Mucosa of descending colon (tissue), 3 donors: ENCODE measurements around the gene SYNGR4. TPM values are rescaled to one million over a fixed set of nuclear protein-coding genes. Genes with fewer than 3 reads are reported as not detected.

Experiments
- ATAC-seq: fragments of 200-7000 bp; cut with Tn5 transposase; one replicate; pipeline ENCODE4 v1.9.1; 2020; ENCODE audit warnings: mild to moderate bottlenecking, moderate library complexity
- DNase-seq, 3 donors: peaks; one replicate each; pipeline ENCODE4 v3.0.0-alpha.2; 2020
- H3K36me3 ChIP-seq: fragments of 200-600 bp; one replicate; pipeline ENCODE4 v1.8.0; 2021; ENCODE audit warnings: low read depth, mild to moderate bottlenecking
- H3K4me1 ChIP-seq: fragments of 200-600 bp; one replicate; pipeline ENCODE4 v1.8.0; 2021; ENCODE audit warnings: low read depth, mild to moderate bottlenecking
- H3K4me3 ChIP-seq: fragments of 200-600 bp; one replicate; pipeline ENCODE4 v1.8.0; 2021; ENCODE audit warnings: mild to moderate bottlenecking
- H3K9me3 ChIP-seq: fragments of 200-600 bp; one replicate; pipeline ENCODE4 v1.8.0; 2021; ENCODE audit warnings: mild to moderate bottlenecking
- CTCF ChIP-seq: fragments of 200-600 bp; IDR thresholded peaks from one replicate; pipeline ENCODE4 v1.8.0; 2022; ENCODE audit warnings: antibody characterized with exemption, mild to moderate bottlenecking
- intact Hi-C, 2 donors: fragments of 100-400 bp; cut with DNase I in 1 of 2; cut with micrococcal nuclease in 1 of 2; formaldehyde crosslinking; loops; one replicate each; pipeline versions ENCODE4 v1.11.0 to v1.11.1; 2022; cut with DNase I, micrococcal nuclease
- total RNA-seq, 3 donors: library from RNA; stranded (reverse); fragmentation: NEBNext Ultra II Directional in 2 of 3; extraction: Animal tissue kit (Norgen Biotek cat#: 25700) in 2 of 3; gene quantifications; one replicate each; pipeline versions ENCODE4 v1.2.1 to v1.2.4, GENCODE V29; 2021 to 2023
- donor health status: DM: no; HTN: no; CAD: no; lungs with moderate emphysema.
- donor health status: DM: no; HTN: no; CAD: no.
- donor health status: DM: no; HTN: yes; CAD: no.

The SYNGR4 gene
- total RNA-seq, 3 donors from 2014 or later = 0.41 TPM; not detected in 2

GRCh38 chr19:48332351-48332661 is 31.9 kb upstream of the SYNGR4 start:
- peaks cover 36% of the 10 kb centered on the region for H3K4me1 ChIP-seq
- ATAC-seq = no peak
- intact Hi-C loops = no loop called here

DNA sequence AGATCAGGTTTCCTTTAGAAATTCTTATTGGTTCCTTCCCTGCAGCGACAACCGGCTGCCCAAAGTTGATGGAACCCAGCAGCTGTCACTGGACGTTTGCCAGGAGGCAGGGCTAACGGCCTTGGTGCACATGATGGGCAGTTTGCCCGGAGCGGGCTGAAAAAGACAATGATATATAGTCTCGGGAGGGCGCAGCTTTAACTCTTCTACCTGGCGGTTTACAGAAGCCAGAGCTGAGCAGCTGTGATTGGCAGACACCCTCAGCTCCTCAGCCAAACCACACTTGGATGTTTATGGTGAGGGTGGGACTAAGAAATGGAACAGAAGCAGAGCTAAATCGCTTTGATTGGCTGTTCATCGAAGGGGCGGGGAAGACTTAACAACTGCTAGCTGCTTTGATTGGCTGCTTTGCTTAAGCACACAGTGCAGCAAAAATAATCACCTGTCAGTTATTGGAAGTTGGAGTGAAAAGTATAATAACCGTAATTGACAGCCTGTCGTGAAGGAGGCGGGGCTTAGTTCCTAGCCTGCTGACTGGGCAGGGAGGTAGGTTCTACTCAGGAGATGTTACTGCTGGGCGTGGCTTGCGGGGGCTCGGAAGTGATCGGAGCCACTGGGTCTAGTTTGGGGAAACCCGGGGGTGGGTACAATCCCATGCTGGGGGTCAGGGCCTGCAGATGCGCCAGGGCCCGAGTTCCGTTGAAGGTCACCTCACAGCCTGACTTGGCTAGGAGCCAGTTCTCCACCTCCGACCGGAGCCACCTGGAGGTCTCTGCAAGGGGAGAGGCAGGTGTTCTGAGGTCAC is 31.3 kb upstream of the SYNGR4 start:
- peak overlapping the region; percentile 27 for H3K4me3 ChIP-seq
- H3K4me1 ChIP-seq = peaks cover 32% of the 10 kb centered on the region
- H3K9me3 ChIP-seq = no peaks in the 10 kb centered on the region
- no peaks in the 10 kb centered on the region for H3K36me3 ChIP-seq
- TF ChIP-seq CTCF = no peak
- intact Hi-C loops = no loop called here
- DNase-seq = peak; percentile 95 to 97 (median 97)
- ATAC-seq = peak; percentile 81

More at GRCh38 chr19:48332351-48332661, 31.9 kb upstream of the SYNGR4 start:
- Histone ChIP-seq H3K36me3 (no peaks in the 10 kb centered on the region), H3K4me3 (peak overlapping the region; percentile 1), H3K9me3 (no peaks in the 10 kb centered on the region)
- no peak for DNase-seq
- no peak for TF ChIP-seq CTCF

DNA sequence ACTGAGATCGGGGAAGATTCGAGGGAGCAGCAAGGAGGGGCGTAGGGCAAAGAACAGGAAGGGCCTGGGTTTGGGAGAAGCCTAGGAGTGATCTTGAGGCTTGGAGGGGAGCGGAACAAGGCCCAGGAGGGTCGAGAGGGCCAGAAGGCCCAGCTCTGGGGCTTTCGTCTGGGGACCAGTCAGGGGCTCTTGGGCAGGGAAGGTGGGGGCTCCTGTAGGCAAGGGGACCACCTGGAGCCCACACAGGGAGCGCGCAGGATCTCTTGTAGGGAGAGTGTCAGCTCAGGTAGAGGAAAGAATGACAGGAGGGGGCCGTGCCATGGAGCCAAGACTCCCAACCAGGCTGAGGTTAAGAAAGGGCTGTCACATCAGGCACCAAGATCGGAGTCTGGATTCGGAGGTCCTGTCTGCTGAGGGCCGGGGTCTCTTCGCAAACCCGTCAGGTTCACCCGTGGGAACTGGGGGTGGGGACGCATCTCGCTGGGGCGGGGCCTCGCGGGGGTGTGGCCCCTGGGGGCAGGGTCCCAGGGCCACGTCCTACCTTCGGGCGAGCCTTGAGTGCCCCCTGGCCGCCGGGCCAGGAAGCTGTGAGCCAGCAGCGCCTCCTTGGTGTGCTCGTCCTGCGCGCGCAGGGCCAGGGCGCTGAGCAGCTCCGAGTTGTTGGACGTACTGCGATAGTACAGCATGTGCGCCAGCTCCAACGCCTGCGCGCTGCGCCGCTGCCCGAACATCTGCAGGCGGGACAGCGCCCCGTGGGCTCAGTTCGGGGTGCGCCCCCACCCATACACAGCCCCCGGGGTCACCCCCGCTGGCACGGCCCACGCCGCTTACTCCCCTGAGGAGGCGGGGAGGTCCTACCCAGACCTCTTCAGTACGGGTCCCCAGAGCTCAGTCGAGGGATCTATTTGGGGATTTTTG is 30.4 kb upstream of the SYNGR4 start:
- ATAC-seq (peak; percentile 82), DNase-seq (peak; percentile 97 to 98 (median 98))
- H3K36me3 ChIP-seq = no peaks in the 10 kb centered on the region
- intact Hi-C loops = no loop called here
- H3K4me3 ChIP-seq = peak overlapping the region; percentile 27
- H3K4me1 ChIP-seq = peaks cover 32% of the 10 kb centered on the region
- peak; percentile 90 for TF ChIP-seq CTCF
- H3K9me3 ChIP-seq = no peaks in the 10 kb centered on the region

- Histone ChIP-seq H3K4me3 (no peak overlapping the region), H3K36me3 (no peaks in the 10 kb centered on the region), H3K4me1 (peaks cover 5% of the 10 kb centered on the region), H3K9me3 (no peaks in the 10 kb centered on the region)
- DNase-seq (no peak), ATAC-seq (no peak)
- intact Hi-C loops = no loop called here
- TF ChIP-seq CTCF = no peak
These were observed 25.9 kb upstream of the SYNGR4 start for GRCh38 chr19:48338253-48338755.

GRCh38 chr19:48338802-48339503 is 25.2 kb upstream of the SYNGR4 start:
- Histone ChIP-seq H3K4me3 (no peak overlapping the region), H3K9me3 (no peaks in the 10 kb centered on the region), H3K4me1 (peaks cover 4% of the 10 kb centered on the region), H3K36me3 (no peaks in the 10 kb centered on the region)
- ATAC-seq = no peak
- intact Hi-C loops = no loop called here
- no peak for DNase-seq
- no peak for TF ChIP-seq CTCF
